Eye (tissue), 1 donor: ENCODE data around the gene MAML2.

Source experiments
- DNase-seq: peaks from one replicate; pipeline ENCODE4 v3.0.0-alpha.2; 2015

MAML2 gene

GRCh38 chr11:96149743-96150555 is 193.0 kb downstream of the MAML2 start:
- no peak for DNase-seq

GRCh38 chr11:96147906-96148486 is 195.0 kb downstream of the MAML2 start:
- no peak for DNase-seq

GRCh38 chr11:96147186-96147585 is 195.8 kb downstream of the MAML2 start:
- no peak for DNase-seq

DNA sequence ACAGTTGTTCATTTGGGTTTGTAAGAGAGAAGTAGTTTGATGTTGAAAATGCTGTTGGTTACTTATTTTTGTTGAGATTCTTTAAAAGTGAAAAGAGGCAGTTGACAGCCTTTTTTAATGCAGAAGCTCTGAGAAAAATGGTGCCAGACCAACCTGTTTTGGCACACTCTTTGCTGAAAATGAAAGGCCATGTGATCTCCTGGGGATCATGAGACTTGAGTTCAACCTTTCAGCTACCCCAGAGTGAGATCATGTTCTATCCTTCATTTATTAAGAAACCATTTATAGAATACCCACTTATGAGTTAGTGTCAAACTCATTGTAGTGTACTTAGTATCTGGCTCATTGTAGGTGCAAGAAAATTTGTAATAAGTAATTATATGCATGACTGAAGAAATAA is 196.2 kb downstream of the MAML2 start:
- DNase-seq: no peak

- no peak for DNase-seq
Measured at GRCh38 chr11:96145163-96145585, 197.8 kb downstream of the MAML2 start.

- no peak for DNase-seq
Measured at GRCh38 chr11:96144553-96144952, 198.4 kb downstream of the MAML2 start.

- no peak for DNase-seq
Measured at GRCh38 chr11:96143041-96143521, 199.9 kb downstream of the MAML2 start.

DNA sequence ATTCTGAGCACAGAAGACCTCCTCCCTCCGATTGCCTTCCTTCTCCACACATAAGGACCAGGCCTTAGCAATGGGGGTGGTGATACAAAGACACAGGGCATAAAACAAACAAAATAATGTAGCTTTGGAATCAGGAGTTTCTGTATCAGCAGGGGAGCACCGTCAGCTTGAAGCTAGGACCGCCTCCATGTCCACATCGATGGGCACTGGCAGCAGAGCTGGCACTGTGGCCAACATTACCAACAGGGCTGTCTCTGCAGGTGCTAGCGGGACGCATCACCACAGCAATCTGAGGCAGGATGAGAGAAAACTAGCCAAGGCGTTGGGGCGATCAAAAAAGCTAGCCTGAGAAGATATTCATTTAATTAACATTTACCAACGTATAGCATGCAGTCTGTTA is 201.4 kb downstream of the MAML2 start:
- DNase-seq: no peak

- no peak for DNase-seq
Measured at GRCh38 chr11:96139691-96140090, 203.3 kb downstream of the MAML2 start.

DNA sequence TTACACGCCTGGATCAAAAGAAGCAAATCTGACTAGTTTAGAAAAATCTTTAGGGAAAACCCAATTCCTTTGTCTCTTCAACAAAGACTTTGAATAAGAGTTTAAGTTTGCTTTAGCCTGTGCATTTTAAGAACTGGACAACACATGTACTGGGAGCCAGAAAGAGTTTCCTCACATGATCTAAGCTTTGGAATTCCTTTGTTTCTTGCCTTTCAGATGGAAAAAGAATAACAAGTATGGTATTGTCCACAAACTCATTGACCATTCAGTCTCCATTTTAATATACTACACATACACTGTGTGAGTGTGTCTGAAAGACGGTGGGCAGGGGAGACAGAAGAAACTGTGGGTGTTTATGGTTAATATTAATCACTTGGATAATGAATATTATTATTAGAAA is 205.6 kb downstream of the MAML2 start:
- no peak for DNase-seq

- DNase-seq: no peak
Measured at GRCh38 chr11:96136613-96137298, 206.2 kb downstream of the MAML2 start.

DNA sequence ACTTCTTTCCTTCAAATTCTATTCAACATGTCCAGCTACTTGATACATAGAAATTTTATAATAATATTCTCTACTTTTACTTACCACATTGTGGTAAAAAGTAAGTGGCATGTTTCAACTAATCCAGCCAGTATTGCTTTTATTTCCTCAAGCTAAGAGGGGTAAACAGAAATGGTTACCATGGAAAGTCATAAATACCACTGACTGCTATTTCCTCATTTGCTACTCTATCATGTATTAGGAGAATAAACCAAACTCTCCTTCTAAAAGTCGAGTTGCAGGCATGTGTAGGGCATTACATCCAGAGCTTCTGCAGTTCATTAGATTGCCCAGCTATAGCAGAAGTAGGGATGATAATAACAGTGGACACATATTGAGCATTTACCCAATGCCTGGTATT is 208.4 kb downstream of the MAML2 start:
- DNase-seq: no peak

GRCh38 chr11:96132437-96132836 is 210.6 kb downstream of the MAML2 start:
- no peak for DNase-seq

GRCh38 chr11:96130061-96130620 is 212.9 kb downstream of the MAML2 start:
- DNase-seq: no peak

DNA sequence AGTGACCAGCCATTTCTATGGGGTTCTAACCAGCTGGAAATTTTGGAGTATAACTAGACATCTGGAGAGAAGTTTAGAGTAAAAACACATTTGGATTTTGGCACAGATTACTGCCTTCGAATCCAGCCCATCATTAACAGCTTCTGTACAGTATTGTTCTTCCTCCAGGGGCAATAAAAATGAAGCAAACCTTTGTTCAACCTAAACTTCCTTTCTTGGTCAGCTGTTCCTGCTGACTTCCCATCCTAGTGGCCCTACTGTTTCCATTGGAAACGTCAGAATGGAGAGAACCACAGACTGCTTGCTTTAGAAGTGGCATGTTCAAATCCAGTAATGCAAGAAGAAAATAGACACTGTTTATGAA is 215.4 kb downstream of the MAML2 start:
- DNase-seq: peak; percentile 48

- DNase-seq: peak; percentile 45
Measured at GRCh38 chr11:96126917-96127595, 215.9 kb downstream of the MAML2 start.

GRCh38 chr11:96125400-96125799 is 217.6 kb downstream of the MAML2 start:
- DNase-seq: no peak

DNA sequence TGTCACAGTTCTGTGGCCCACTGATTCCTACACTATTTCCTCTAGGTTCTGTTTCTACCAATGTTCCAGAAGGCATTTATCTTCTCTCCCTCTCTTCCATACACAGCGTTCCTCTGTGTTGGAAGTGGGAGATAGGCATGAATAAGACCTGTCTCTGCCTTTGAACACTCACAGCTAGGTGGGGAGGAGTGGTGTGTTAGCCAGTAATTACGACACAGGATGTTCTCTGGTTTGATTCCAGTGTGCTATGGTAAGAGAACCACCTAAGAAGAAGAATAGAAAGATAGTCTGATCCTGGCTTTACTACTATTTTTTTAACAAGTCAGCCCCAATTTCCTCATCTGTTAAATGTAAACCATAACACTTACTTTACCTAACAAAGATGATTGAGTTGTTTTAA is 218.8 kb downstream of the MAML2 start:
- DNase-seq: no peak

- no peak for DNase-seq
Measured at GRCh38 chr11:96123301-96123700, 219.7 kb downstream of the MAML2 start.

- DNase-seq: peak; percentile 48
Measured at GRCh38 chr11:96122601-96123074, 220.4 kb downstream of the MAML2 start.

GRCh38 chr11:96119211-96119610 is 223.8 kb downstream of the MAML2 start:
- no peak for DNase-seq

DNA sequence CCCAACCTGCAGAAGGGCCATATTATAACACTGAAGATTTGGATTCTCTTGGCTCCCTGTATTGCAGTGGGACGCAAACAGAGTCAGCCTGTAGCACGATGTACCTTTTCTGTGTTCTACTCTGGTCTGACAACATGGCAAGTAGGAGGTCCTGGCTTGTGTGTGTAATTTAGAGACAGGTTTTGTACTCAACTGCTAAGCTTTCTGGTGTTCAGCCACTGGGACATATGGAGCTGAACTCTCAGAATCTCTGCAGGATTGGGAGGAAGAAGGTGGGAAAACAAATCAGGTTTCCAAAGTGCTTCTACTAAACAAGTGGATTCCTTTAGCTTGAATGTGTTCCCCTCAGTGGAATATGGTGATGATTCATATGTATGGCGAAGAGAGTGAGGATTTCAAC is 226.6 kb downstream of the MAML2 start:
- no peak for DNase-seq
